ENCODE measurements around the gene ZDHHC8. TPM values are rescaled to one million over a fixed set of nuclear protein-coding genes. Genes with fewer than 3 reads are reported as not detected.

ZDHHC8 gene
- total and polyA plus RNA-seq, 2 donors (not counting 3 experiments of a cell fraction or from before 2014, with no cell fraction given) = 49.8 to 131 TPM

DNA sequence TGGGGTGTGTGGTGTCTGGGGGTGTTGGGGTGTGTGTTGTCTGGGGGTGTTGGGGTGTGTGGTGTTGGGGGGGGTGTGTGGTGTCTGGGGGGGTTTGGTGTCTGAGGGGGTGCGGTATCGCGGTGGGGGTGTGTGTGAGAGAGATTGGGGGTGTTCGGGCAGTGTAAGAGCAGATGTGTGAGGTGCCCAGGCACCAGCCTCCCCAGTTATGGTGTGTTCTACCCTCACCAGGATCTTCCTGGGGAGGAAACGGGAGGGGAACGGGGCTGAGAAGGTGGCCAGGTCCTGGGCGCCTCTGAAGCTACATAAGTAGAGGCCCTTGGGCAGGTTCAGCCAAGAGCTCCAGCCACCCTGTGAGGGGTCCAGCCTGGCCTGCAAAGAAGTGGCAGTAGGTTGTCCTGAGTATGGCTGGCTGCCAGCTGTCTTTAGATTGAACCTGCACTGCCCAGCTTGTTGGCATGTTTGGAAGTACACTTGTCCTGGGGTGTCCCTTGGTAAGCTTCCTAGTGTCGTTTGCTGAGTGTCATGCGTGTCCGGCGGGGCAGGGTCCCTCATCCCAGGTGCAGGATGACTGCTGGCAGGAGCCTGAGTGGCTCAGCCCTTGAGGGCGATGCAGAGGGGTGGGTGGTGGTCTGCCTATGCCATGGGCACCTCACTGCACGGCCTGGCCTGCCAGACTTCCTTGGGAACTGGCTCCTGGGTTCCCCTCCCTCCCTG lies 8.1 kb upstream of the ZDHHC8 start:
- dilution Hi-C loops (cut with MboI; ENCODE audit: extremely low pct_ligation_motif_present, low sequenced_read_pairs) (no loop called here), intact Hi-C loops (cut with micrococcal nuclease) (no loop called here)
- no peak overlapping the region for H2AFZ ChIP-seq (ENCODE audit: low read depth, low read length)
- CTCF ChIA-PET = no interaction called here
- H3K9me1 ChIP-seq (replicated peaks; ENCODE audit: control insufficient read depth, extremely low read depth, insufficient read depth, low read length) = no peaks in the 10 kb centered on the region
- H3K27me3 ChIP-seq (ENCODE audit: control insufficient read depth in 2 of 2, insufficient read depth in 2 of 2, low read length in 2 of 2) = no peaks in the 10 kb centered on the region
- H3K4me2 ChIP-seq (ENCODE audit: insufficient read depth, low read length) = no peak overlapping the region
- no peak overlapping the region for H3K27ac ChIP-seq (ENCODE audit: insufficient read depth, low read depth, low read length)
- H4K20me1 ChIP-seq (replicated peaks; ENCODE audit: control insufficient read depth, extremely low read depth, insufficient read depth, low read length) = no peaks in the 10 kb centered on the region
- H3K36me3 ChIP-seq (ENCODE audit: control insufficient read depth in 2 of 2, extremely low read depth in 1 of 2, insufficient read depth in 2 of 2, low read length in 2 of 2) = peaks cover 12 to 40% of the 10 kb centered on the region in 2 experiments
- BruUV-seq (replicated peaks) = no TSS peak
- FAIRE-seq (no peak), DNase-seq (ENCODE audit: low read depth, low spot score) (no peak)
- no peak overlapping the region for H3K9ac ChIP-seq (replicated peaks; ENCODE audit: extremely low read depth, insufficient read depth, low read length)
- H3K4me3 ChIP-seq (replicated peaks in 1 of 3; ENCODE audit: insufficient read depth in 1 of 3, low read depth in 1 of 3, low read length in 3 of 3) = no peak overlapping the region
- POLR2A ChIA-PET = no interaction called here
- H3K4me1 ChIP-seq (ENCODE audit: control insufficient read depth, extremely low read depth, insufficient read depth, low read length) = peaks cover 9% of the 10 kb centered on the region
- H3K9me3 ChIP-seq (replicated peaks; ENCODE audit: control insufficient read depth, insufficient read depth, low read length) = no peaks in the 10 kb centered on the region
- peaks cover 52% of the 10 kb centered on the region for H3K79me2 ChIP-seq (ENCODE audit: control insufficient read depth, insufficient read depth, low read length)
- no peak for TF ChIP-seq POLR2AphosphoS5 (IDR thresholded peaks at IDR 0.05; ENCODE audit: insufficient read depth, low read depth, low read length)
- TF ChIP-seq MYC (IDR thresholded peaks at IDR 0.05; ENCODE audit: low read depth, low read length) = no peak
- TF ChIP-seq FOS (IDR thresholded peaks at IDR 0.05; ENCODE audit: borderline replicate concordance, insufficient read depth, low read length) = no peak
- no peak for TF ChIP-seq GATA2 (IDR thresholded peaks at IDR 0.05; ENCODE audit: insufficient read depth, insufficient read length, low read depth, low read length)
- TF ChIP-seq EZH2 (IDR thresholded peaks at IDR 0.05; ENCODE audit: borderline replicate concordance, low read depth, low read length, severe bottlenecking) = no peak
- no peak for TF ChIP-seq POLR2A (IDR thresholded peaks at IDR 0.05; ENCODE audit: low read depth, low read length)
- TF ChIP-seq, protein P1, sequence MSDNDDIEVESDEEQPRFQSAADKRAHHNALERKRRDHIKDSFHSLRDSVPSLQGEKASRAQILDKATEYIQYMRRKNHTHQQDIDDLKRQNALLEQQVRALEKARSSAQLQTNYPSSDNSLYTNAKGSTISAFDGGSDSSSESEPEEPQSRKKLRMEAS (IDR thresholded peaks at IDR 0.05; ENCODE audit: insufficient read depth, insufficient read length) = no peak
- no peak for TF ChIP-seq CTCF (IDR thresholded peaks at IDR 0.05; ENCODE audit: extremely low read depth in 1 of 2, insufficient read depth in 1 of 2, low read depth in 1 of 2, low read length in 2 of 2)
- no peak for TF ChIP-seq JUN (IDR thresholded peaks at IDR 0.05; ENCODE audit: borderline replicate concordance, insufficient read depth, insufficient read length, low read depth)
